Measurements from ENCODE around the gene TMEM175. TPM values are rescaled to one million over a fixed set of nuclear protein-coding genes. Genes with fewer than 3 reads are reported as not detected.

TMEM175 gene
- total and polyA plus RNA-seq, 2 of the 13 experiments (the other 11 are each of a cell fraction or from before 2014, with no cell fraction given): 5.1 to 9.9 TPM

- TF ChIP-seq NR3C1 (CRISPR knock-in tag; IDR thresholded peaks at IDR 0.05) (no peak), ARID5B (CRISPR knock-in tag; IDR thresholded peaks at IDR 0.05) (no peak), MYC (CRISPR knock-in tag; IDR thresholded peaks at IDR 0.05; ENCODE audit: borderline replicate concordance) (no peak), GFI1 (CRISPR knock-in tag; IDR thresholded peaks at IDR 0.05; ENCODE audit: borderline replicate concordance) (0 out of 2 replicates have a peak, but pooled peaks have one; percentile 28), ZFP82 (CRISPR knock-in tag; IDR thresholded peaks at IDR 0.05; ENCODE audit: borderline replicate concordance) (no peak), ZNF530 (CRISPR knock-in tag; IDR thresholded peaks at IDR 0.05; ENCODE audit: low read depth) (no peak), NR2F2 (IDR thresholded peaks at IDR 0.05; ENCODE audit: borderline replicate concordance, low read depth) (no peak), KLF15 (CRISPR knock-in tag; IDR thresholded peaks at IDR 0.05; ENCODE audit: borderline replicate concordance) (no peak), ZNF709 (CRISPR knock-in tag; IDR thresholded peaks at IDR 0.05) (no peak), SIX1 (CRISPR knock-in tag; IDR thresholded peaks at IDR 0.05; ENCODE audit: borderline replicate concordance) (peak; percentile 91), PRPF4 (IDR thresholded peaks at IDR 0.05; ENCODE audit: low read depth, low read length, poor library complexity, severe bottlenecking) (no peak), CSRNP2 (CRISPR knock-in tag; conservative IDR thresholded peaks at IDR 0.05; ENCODE audit: low read depth) (no peak), SIX4 (CRISPR knock-in tag; IDR thresholded peaks at IDR 0.05) (peak; percentile 87), ZNF292 (CRISPR knock-in tag; IDR thresholded peaks at IDR 0.05; ENCODE audit: borderline replicate concordance, low read depth) (no peak), IRF2 (CRISPR knock-in tag; IDR thresholded peaks at IDR 0.05) (no peak), KMT2A (CRISPR knock-in tag; IDR thresholded peaks at IDR 0.05) (no peak), ZNF577 (CRISPR knock-in tag; IDR thresholded peaks at IDR 0.05; ENCODE audit: borderline replicate concordance, low read depth) (no peak), ZSCAN12 (CRISPR knock-in tag; IDR thresholded peaks at IDR 0.05) (no peak), NFKB2 (CRISPR knock-in tag; IDR thresholded peaks at IDR 0.05; ENCODE audit: borderline replicate concordance) (no peak), NCOA1 (CRISPR knock-in tag; IDR thresholded peaks at IDR 0.05) (no peak)
- TF ChIP-seq, protein P1, sequence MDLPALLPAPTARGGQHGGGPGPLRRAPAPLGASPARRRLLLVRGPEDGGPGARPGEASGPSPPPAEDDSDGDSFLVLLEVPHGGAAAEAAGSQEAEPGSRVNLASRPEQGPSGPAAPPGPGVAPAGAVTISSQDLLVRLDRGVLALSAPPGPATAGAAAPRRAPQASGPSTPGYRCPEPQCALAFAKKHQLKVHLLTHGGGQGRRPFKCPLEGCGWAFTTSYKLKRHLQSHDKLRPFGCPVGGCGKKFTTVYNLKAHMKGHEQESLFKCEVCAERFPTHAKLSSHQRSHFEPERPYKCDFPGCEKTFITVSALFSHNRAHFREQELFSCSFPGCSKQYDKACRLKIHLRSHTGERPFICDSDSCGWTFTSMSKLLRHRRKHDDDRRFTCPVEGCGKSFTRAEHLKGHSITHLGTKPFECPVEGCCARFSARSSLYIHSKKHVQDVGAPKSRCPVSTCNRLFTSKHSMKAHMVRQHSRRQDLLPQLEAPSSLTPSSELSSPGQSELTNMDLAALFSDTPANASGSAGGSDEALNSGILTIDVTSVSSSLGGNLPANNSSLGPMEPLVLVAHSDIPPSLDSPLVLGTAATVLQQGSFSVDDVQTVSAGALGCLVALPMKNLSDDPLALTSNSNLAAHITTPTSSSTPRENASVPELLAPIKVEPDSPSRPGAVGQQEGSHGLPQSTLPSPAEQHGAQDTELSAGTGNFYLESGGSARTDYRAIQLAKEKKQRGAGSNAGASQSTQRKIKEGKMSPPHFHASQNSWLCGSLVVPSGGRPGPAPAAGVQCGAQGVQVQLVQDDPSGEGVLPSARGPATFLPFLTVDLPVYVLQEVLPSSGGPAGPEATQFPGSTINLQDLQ (CRISPR knock-in tag; IDR thresholded peaks at IDR 0.05): no peak
- TF ChIP-seq, protein P2, sequence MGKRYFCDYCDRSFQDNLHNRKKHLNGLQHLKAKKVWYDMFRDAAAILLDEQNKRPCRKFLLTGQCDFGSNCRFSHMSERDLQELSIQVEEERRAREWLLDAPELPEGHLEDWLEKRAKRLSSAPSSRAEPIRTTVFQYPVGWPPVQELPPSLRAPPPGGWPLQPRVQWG (CRISPR knock-in tag; IDR thresholded peaks at IDR 0.05; ENCODE audit: borderline replicate concordance, low read depth): no peak
Observed at GRCh38 chr4:930028-930551, 2.2 kb upstream of the TMEM175 start (continued).

All from HepG2 (cell line).